HG02610 (cell line): ENCODE results near the gene RPS8.
"Not testable (repeated sequence)": the region's sequence is repeated elsewhere in the genome, so short reads cannot be mapped to it uniquely, and the experiment has no call there.

Experiments
- ATAC-seq: cut with Tn5 transposase; IDR thresholded peaks from one replicate; pipeline ENCODE4 v1.9.1; 2021; ENCODE audit warnings: mild to moderate bottlenecking, moderate library complexity; ENCODE audit not compliant: unreplicated experiment

The RPS8 gene

DNA sequence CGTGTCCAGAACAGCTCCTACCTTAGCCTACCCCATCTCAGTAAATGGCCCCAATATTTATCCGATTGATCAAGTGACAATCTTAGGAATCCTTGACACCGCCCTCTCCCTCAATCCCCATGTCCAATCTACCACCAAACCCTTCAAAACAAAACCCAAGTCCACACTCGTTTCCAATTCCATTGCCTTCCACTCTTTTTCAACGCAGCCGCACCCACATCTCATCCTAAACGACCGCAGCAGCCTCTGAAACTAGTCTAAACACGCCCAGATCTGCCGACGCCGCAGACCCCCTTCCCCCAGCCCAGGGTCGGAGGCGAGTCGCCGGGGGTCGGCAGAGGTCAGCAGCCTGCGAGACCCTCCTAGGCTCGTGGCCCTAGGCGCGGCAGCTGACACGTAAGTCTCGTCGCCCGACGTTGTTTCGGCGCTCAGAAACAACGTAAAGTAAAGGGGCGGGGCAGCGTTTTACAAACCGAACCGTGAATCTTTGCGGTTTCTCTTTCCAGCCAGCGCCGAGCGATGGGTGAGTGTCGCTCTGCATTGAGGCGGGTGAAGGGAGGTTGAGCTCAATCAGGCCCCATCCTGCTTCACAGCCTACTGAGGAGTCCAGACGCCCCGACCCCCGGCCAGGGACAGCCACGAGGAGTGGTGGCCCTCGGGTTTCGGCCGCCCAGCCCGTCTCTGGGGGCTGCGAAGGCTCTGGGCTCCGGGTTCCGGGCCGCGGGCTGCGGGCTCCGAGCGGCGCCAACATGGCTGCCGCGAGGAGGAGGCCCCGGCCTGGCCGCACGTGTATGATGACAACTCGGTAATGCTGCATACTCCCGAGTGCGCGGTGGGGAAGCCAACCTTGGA, at the start of gene RPS8:
Gene RPS8 (plus strand): TSS at position 463 of the 852 bp plus-strand sequence. CDS start 57 bp downstream, at position 520.
- peak; percentile 78 for ATAC-seq

DNA sequence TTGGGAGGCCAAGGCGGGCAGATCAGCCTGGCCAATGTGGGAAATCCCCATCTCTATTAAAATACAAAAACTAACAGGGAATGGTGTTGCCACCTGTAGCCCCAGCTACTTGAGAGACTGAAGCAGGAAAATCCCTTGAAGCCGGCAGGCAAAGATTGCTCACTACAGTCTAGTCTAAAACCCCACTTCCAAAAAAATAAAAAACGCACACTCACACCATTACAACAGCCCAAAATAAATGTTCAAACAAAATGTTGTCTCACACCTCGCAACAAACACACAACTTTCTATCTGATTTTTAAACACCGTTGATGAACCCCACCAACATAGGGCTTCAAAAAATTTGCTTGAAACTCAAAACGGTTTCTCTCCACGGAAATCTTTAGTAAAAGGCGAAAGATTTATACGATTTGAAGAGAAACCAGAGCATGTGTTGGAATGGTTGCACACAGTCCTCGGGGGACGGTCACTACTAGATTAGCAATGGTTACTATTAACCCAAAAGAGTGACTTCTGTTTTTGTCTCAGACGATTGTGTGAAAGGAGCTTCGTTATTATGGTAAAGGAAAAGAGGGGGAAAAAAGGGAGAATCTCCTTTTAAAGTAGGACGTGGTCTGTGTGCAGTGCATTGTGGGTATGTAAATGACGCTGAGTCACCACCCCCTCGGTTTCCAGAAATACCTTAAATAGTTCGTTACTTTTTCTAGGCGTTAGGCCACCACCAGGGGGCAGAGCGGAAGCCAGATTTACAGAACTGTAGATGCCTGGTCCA, 44.4 kb upstream of the RPS8 start, which contains the start of gene RNU5D-1:
Gene RNU5D-1 (minus strand): TSS at position 430 of the 772 bp plus-strand sequence.
- ATAC-seq = peak; percentile 66

DNA sequence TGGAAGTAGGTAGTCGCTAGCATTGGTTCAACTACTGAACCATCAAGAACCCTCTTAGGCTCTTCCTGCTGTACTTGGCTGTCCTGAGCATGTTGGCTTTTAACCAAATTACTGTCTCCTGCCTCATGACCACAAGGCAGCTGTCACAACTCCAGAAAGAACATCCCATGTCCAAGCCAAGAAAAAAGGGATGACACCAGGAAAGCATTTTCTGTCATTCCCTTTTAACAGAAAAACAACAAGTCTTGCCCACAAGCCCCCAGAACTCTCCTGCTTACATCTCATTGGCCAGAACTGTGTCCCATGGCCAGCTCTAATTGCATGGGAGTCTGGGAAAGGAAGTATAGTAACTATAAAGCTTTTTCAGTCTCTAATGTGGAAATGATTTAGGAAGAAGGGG, 42.0 kb upstream of the RPS8 start:
- no peak for ATAC-seq

DNA sequence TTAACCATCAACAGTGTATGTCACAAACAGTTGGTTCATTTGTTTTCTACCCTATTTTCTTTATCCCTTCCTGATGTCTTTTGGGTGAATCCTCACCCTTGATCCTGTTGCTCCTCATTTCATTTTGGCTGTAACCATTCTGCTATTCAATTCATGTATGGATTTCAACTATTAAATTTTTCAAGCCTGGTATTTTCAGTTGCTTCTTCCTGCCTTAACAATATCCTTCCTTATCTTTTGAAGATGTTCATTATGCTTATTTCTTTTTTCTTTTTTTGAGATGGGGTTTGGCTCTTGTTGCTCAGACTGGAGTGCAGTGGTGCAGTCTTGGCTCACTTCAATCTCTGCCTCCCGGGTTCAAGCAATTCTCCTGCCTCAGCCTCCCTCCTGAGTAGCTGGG, 41.6 kb upstream of the RPS8 start:
- ATAC-seq = no peak

DNA sequence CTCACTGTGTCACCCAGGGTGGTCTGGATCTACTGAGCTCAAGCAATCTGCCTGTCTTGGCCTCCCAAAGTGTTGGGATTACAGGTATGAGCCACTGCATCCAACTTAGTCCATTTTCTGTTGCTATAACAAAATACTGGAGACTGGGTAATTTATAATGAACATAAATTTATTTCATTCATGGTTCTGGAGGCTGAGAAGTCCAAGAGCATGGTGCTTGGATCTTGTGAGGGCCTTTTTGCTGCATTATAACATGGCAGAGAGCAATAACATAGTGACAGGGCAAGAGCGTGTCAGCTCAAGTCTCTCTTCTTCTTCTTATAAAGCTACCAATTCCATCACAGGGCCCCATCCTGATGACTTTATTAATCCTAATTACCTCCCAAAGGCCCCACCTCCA, 39.3 kb upstream of the RPS8 start:
- no peak for ATAC-seq

DNA sequence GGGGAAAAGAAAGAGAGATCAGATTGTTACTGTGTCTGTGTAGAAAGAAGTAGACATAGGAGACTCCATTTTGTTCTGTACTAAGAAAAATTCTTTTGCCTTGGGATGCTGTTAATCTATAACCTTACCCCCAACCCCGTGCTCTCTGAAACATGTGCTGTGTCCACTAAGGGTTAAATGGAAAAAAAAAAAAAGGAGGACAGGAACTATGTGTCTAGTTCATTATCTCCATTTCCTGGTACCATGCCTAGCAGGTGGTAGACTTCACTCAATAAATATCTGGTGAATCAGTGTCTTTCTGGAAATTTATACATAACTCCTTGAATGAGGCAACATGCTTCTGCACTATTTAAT, 36.4 kb upstream of the RPS8 start:
- ATAC-seq = not testable (repeated sequence)

DNA sequence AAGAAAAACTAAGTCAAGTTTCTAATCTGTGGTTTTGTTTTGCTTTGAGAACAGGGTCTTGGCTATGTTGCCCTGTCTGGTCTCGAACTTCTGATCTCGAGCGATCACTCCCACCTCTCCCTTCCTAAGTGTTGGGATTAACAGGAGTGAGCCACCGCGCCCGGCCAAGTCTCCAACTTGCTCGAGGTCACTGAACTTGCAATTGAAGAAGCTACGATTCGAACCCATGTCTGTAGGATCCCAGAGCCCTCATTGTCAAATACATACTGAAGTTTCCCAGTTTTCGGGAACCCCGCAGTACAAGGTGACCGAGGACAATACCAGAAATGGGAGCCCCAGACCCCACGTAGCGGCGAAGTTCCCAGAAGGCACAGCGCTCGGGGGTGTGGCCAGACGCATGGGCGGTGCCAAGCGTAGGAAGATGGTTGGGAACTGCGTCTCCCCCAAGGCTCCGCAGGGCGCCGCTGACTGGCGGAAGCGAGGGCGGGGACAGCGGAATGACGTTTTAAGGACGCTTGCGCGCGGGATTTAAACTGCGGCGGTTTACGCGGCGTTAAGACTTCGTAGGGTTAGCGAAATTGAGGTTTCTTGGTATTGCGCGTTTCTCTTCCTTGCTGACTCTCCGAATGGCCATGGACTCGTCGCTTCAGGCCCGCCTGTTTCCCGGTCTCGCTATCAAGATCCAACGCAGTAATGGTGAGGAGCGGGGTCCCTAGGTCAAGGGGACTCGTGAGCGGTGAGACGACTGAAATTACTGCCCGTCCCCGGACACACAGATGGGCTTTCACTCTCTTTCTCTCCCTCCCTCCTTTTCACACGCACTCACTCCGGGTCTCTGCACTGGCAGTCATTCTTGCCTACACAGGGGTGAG, 35.8 kb upstream of the RPS8 start, which contains the start of gene KIF2C:
Gene KIF2C (plus strand): TSS at position 531 of the 872 bp plus-strand sequence. CDS start 96 bp downstream, at position 627.
- ATAC-seq = peak; percentile 96

DNA sequence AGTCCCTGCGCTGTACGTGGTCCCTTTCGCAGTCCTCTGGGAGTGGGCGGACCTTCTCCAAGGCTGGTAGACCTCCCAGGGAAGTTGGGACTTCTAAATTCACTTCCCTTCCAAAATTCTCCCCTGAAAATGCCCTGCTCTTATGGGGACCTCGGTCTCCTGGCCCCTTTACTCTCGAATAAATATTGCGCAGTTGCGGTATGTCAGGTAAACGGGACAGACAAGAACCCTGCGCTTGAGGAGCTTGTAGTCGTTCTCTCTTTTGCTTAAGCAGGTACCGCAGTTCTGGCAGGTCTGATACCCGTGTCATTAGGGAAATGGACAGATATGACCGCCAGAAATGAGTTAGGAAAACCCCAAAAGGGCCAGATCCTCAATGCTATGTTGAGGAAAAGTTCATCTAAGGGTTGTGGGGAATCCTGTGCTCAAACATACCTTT, 35.1 kb upstream of the RPS8 start:
- ATAC-seq = no peak

DNA sequence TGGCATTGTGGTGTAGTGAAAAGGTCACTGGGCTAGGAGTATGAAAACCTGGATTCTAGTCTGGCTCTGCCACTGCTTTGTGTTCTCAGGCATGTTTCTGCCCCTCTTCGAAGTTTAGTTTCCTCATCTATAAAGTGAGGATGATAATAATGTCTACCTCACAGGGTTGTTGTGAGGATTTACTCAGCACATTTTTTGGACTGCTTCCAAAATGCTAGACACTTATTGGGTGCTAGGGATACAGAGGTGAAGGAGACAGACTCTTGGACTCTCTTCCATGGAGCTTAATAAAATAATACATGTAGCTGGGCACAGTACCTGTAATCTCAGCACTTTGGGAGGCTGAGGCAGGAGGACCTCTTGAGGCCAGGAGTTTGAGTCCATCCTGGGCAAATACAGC, 32.1 kb upstream of the RPS8 start:
- ATAC-seq = no peak

DNA sequence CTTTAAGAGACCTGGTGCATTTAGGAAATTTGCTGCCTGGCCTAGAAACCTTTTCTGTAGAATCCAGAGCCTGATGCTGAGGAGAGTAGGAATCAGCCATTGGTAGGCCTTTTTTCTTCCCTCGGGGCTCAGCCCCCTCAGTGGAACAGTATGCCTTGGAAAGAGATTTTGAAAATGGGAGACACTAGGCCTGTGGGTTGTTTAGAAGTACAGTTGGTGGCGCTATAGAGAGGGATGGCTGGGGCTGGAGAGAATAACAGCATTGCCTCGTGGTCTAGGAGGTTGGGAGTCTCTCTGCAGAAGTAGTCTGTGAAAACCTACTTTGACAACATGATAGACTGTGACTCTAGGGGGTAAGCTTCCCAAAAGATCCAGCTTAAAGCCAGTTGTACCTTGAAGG, 27.5 kb upstream of the RPS8 start:
- no peak for ATAC-seq

DNA sequence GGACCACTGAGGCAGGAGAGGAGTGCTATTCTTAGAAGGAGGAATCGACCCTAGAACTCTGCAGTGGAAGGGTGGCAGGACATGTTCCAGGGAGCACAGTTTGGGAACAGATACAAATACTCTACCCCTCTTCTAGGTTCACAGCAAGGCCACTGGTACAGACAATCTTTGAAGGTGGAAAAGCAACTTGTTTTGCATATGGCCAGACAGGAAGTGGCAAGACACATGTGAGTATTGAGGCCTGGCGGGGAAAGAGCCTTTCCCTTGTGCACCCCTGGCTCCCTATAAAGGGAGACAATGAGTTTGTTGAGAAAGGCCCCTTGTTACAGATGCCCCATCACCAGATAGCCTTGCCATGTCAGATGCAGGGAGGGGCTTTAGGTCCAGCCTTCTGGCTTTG, 17.9 kb upstream of the RPS8 start:
- ATAC-seq = peak; percentile 64

DNA sequence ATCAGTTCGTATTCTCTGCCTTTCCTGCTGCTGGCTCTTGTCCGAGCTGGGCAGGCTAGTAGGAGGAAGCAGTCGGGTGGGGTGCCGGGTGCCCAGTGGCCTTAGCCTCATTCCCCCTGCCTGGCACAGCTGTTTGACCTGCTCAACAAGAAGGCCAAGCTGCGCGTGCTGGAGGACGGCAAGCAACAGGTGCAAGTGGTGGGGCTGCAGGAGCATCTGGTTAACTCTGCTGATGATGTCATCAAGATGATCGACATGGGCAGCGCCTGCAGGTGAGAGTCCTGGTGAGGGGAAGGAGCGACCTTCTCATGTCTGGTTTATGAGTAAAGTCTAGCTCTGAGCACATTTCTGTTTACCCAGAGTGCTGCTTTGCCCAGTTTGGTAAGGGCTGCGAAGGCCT, 16.3 kb upstream of the RPS8 start:
- ATAC-seq = no peak

DNA sequence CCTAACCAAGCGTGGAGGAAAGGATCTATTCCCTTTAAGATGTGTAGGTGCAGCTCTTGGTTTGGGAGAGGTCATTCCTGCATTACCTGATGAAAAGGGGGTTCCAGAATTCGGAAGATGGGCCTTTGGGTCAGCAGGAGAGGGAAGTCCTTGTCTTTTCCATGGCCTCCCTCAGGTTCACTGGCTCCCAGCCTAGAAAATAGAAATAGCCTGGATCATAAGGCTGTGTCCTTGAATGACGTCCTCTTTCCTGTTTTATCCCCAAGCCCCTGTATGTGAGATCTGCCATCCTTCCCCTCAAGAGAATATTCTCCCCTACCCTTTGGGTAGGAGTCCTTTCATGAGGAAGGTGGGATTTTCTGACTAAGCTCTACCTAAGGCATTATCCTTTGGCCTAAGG, 14.5 kb upstream of the RPS8 start:
- ATAC-seq = no peak

DNA sequence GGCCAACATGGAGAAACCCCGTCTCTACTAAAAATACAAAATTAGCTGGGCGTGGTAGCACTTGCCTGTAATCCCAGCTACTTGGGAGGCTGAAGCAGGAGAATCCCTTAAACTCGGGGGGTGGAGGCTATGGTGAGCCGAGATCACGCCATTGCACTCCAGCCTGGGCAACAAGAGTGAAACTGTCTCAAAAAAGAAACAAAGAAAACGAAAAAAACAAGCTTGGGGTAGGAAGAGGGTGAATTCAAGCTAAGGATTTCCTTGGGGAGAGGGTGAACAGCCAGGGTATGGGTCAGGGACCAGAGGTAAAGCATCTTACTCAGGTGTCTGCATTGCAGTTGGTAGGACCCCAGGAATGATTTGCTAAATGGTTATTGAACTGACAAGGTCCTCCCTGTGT, 8.9 kb upstream of the RPS8 start:
- not testable (repeated sequence) for ATAC-seq

DNA sequence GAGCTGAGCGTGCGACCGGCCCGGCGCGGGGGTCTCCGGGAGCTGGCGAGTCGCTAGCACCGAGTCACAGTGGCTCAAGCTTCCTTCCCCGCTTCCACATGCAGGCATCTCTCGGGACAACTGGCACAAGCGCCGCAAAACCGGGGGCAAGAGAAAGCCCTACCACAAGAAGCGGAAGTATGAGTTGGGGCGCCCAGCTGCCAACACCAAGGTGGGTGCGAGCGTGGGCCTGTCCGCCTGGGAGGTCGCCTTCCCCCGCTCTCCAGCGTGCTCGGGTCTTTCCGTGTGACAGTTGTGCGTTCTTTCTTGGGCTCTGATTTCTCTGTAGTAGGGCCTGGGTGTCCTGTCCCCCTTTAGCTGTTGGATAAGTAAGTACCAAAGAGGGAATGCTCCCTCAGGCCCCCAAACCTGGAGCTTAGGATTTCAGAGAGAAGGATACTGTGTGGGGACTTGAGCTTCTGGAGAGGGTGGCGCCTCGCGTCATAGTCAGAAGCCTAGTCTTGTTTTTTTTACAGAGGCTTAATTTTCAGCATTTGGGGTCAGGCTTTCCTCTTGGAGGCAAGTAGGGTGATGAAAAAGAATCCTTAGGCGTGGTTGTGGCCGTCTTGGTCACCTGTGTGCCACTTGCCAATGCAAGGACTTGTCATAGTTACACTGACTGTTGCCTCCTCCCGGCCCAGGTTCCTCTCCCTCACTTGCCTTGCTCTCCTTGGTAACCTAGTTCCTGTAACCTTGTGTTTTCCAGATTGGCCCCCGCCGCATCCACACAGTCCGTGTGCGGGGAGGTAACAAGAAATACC, 790 bp downstream of the RPS8 start:
- peak; percentile 9 for ATAC-seq

DNA sequence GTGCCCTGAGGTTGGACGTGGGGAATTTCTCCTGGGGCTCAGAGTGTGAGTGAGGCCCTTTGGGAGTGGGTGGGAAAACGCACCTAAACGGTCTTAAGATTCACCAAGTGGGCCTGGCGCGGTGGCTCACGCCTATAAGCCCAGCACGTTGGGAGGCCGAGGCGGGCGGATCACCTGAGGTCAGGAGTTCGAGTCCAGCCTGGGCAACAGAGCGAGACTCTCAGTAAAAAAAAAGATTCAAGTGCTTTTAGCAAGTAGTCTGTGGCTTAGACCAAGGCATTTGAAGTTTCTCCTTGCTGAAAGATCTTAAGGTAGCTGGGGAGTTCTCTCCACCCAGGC, 1.4 kb downstream of the RPS8 start:
- ATAC-seq = no peak

DNA sequence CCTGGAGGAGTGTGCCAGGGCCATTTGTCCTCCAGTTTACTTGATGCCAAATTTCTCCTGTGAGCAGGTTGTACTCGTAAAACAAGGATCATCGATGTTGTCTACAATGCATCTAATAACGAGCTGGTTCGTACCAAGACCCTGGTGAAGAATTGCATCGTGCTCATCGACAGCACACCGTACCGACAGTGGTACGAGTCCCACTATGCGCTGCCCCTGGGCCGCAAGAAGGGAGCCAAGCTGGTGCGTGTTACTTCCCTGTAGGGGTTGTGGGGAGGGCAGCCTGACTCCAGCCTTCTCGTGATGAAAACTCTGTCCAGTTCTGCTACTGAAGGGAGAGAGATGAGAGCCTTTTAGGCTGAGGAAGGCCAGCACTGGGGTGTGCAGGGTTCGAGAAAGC, 2.2 kb downstream of the RPS8 start:
- ATAC-seq = no peak

DNA sequence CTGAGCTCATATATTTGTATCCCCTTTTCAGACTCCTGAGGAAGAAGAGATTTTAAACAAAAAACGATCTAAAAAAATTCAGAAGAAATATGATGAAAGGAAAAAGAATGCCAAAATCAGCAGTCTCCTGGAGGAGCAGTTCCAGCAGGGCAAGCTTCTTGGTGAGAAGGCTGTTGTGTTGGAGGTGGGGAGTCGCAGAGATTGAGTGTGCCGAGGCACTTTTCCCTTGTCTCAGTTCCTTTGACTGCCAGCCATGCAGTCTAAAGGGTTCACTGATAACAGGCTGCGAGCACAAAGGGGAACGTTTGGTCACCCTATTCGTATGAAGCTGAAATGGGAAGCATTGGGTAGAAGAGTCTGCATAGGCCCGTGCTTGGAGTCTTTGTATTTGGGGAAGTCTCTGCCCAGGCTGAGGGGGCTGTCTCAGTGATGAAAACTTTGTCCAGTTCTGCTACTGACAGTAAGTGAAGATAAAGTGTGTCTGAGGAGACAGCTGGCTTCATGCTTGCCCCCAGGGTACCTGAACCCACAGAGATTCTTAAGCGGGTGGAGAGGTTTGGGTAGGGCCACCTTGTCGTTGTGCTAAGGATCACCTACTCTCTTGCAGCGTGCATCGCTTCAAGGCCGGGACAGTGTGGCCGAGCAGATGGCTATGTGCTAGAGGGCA, 2.8 kb downstream of the RPS8 start:
- ATAC-seq = no peak

DNA sequence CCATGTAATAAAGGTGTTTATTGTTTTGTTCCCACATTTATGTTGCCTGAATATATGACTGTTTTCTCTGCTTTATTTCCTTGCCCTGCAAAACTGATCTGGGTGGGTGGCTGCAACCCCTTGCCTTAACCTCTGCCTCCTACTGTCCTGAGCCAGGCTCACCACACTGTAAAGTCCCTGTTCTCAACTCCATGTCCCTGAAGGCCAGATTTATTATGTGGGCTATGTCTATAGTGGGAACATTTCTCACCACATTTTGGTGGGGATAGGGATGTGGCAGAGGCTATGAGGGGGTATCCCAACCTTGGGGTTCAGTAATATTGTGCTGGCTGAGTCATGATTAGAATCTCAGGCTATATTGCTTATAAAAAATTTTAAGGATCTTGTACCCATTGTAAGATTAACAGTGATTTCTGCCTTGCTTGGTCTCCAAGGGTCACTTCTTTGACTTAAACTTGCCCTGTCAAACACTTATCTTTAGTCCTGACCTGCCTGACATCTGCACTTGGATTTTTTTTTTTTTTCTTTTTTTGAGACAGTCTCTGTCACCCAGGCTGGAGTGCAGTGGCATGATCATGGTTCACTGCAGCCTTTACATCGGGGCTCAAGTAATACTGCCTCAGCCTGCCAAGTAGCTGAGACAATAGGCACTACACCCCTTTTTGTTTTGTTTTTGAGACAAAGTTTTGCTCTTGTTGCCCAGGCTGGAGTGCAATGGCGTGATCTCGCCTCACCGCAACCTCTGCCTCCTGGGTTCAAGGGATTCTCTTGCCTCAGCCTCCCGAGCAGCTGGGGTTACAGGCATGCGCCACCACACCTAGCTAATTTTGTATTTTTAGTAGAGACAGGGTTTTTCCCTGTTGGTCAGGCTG, 3.6 kb downstream of the RPS8 start:
- no peak for ATAC-seq
